ENCODE results near the gene BCL7A.
"Not testable (repeated sequence)": the region's sequence is repeated elsewhere in the genome, so short reads cannot be mapped to it uniquely, and the experiment has no call there.

BCL7A gene

DNA sequence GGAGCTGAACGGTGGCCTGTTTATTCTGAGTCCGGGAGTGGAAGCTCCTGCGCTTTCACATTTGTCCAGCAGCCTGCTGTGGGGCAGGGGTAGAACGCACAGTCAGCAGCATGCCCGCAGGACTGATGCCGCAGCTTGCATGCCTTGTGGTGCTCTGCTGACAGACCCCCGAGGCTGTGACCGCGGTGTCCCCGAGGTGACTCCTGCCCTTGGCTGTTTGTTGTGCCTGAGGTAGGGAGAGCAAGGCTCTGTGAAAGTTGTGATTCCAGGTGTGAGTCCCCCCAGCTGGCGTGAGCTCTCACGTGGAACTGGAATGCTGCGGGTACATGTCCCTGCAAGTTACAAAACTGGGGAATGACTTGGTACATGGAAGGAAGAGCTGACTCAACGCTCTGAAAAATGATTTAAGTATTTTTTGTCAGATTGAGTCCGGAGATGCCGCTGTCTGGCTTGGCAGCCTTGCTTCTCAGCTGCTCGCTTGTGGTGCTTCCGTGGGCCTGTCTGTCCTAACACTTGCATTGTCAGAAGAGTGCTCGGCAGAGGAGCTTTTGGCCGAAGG is 75.0 kb downstream of the BCL7A start:
- DNase-seq: no peak

DNA sequence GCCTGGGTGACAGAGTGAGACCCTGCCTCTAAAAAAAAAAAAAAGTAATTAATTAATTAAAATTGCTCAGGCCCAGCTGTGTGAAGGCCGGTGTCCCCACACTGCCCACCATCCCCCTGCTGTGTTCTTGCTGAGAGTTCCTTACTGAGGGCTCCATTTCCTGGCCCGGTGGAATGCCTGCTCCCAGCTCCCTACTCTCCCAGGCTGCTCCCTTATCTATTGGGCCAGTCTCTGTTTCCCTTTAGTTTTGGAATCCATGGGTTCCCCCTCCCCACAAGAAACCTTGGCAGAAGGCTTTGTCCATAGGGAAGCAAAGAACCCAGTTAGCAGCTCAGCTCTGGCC is 75.9 kb downstream of the BCL7A start:
- DNase-seq: no peak

DNA sequence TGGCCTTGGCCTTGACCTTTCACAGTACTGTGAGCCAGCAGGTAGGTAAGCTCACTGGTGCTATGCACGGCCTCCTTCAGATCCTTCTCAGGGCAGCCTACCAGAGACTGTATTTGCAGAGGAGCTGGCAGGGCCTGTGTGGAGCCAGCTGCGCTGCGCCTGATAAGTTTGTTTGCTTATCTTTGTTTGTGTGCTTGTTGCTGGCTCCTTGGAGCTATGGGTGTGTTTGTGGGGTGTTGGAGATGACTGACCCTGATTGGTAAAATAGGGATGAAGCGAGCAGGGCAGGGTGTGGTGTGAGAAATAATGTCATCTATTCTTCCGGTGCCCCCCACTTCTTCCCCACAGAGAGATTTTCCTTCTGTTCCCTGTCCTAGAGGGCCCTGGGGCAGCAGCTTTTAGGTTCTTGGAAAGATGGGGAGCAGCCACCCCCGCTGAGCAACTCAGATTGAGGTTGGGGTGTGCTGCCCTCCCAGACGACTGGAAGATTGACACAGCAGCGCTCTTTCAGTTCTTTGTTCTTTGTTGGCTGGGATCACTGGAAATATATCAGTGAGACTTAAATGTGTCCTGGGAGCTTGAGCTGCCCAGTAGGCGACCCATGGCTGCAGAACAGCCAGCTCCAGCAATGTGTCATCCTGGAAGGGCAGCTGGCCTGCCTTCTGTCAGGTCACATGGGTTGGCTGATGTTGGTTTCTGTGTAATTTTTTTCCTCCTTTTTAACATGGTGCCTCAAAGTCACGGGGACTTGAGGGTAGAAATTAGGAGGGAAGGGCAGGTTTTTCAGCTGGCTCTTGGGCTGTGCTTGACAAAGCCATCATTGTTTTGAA is 76.5 kb downstream of the BCL7A start:
- DNase-seq: peak; percentile 85

DNA sequence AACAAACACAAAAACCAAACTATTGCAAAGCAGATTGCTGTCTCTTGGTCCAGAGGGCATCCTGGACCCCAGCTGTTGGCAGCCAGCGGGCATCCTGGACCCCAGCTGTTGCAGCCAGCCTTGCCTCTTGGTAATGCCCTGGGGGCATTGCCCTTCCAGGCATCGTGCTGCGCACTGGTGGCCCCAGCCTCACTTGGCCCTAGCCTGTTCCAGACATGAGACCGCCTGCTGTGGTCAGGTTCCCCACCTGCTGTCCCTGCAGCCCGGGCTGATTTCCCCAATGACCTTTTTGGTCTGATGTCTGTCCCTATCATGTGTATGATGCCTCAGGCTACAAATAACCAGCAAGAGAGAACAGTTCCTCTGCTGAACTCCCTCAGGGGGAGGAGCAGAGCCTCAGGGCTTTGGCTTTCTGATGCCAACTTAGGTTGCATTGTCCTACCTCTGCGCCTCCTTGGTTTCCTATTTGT is 77.6 kb downstream of the BCL7A start:
- no peak for DNase-seq

DNA sequence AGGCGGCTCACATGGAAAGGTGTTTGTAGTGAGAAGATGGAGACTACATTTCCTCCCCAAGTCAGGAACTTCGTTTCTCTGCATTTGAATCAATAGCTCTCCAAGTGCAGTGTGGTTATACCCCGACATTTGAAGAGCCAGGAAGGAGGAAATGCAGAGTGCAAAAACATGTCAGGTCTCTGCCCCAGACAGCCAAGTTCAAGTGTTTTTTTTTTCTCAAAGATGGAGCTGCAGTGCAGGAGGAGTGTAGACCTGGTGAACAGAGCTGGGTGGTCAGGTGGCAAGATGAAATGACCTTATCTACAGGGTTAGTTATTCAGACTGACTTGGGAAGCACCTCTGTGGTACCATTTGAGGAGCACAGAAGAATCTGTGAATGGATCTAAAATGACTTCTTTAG is 78.2 kb downstream of the BCL7A start:
- DNase-seq: peak; percentile 53

DNA sequence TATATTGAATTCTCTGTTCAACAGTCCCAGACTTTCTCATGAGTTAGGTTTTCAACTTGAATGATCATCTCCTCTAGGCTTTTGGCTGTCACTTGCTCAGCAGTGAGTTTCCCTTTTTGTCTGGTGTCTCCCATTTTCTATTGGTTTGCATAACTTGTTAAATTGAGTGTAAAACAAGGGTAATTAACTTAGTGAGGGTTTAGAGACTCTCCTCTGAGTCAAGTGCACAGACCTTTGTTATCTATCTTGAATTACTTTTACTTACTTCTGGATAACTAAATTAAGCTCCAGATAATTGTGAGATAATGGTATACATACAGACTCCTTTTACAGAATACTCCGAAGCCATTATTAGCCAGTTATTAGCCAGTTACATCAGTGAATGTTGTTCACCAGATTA is 78.9 kb downstream of the BCL7A start:
- peak; percentile 37 for DNase-seq

DNA sequence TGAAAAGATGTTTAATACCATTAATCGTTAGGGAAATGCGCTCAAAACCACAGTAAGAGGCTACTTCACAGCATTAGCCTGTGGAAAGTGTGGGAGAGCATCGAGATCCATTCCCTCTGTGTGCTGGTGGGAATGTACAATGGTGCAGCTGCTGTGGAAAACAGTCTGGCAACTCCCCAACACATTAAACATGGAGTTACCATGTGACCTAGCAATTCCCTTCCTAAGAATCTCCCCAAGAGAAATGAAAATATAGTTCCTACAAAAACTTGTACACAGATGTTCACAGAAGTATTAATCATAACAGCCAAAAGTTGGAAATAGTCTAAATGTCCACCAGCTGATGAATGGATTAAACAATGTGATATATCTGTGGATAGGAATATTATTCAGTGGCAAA is 80.6 kb downstream of the BCL7A start:
- no peak for DNase-seq

DNA sequence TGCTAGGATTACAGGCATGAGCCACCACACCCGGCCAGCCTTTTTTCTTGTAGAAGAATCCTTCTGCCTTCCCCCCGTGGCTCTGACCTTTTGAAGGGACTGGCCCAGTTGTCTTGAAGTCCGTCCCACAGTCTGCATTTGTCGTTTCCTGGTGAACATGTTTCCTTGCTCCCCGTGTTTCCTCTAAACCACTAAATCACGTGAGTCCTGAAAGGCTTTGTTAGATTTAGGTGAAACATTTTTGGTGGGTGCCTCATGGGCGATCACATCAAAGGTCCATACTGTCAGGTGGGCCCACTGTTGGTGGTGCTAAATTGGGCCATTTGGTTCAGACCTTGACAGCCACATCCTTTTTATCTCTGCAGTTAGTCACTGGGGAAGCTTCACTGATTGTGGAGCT is 83.2 kb downstream of the BCL7A start:
- DNase-seq: no peak

DNA sequence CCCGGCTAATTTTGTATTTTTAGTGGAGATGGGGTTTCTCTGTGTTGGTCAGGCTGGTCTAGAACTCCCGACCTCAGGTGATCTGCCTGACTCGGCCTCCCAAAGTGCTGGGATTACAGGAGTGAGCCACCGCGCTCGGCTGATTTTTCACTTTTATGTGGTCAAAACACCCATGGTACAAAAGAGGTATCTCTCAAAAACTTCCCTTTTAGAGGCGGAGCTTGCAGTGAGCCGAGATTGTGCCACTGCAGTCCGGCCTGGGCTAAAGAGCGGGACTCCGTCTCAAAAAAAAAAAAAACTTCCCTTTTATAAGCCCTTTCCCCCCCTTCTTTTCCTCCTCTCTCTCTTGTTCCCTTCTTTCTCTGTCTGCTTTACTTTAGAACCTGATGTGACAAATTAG is 83.8 kb downstream of the BCL7A start:
- not testable (repeated sequence) for DNase-seq

DNA sequence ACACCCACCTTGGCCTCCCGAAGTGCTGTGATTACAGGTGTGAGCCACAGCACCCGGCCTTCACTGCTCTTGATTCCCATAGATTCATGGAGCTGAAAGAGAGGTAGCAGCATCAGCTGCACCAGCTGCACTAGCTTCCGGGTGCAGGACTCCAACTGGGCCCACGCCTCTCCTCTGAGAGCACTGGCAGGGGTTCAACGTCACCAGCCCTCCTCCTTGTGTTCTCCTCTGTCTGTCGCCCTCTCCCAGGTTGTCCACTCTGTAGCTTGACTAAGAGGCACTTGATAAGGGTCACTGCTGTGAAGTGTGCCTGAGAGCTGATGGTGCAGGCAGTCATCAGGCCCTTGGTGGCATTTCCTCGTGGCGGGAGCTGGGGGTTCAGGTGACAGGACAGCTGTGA is 85.2 kb downstream of the BCL7A start:
- DNase-seq: peak; percentile 95

DNA sequence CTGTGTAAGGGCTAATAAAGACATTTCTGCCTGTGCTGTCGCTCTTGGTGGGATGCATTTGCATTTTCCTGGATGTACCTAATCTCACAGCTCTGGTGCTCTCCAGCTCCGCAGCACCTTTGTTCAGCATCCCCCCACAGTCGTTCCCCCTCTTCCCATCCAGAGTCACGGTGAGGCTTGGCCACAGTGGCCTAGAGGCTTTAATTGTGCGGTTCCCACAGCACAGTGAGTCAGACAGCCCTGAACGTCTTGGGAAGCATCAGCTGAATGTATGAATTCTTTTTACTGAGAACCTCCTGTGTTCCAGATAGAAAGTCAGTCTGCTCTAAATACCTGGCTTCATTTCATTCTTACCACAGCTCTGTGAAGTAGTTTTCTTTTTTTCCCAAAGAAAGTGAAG is 85.6 kb downstream of the BCL7A start:
- DNase-seq: peak; percentile 85

DNA sequence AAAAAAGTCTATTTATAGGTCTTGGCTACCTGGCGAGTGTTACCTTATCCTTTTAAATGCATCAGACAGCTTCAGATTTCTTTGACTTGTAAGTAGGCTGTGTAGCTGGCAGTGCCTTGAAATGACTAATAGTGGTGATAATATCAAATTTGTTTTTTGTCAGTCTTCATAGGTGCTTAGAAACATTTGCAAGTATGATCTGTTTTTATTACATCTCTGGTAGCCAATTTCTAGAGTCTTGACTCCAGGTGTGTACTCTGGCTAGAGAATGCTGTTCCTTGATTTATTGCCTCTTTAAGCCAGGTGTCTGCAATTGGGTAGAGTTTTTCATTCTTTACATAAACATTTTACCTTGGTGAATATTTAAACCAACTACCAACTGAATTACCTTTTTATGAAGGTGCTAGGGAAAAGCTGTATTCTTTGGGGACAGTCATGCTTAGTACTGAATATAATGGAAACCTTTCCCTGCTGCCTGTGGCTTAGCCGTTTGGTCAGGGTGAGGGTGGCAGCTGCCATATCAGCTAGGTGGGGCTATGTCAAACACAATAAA is 89.5 kb downstream of the BCL7A start:
- peak; percentile 90 for DNase-seq
